Measurements from ENCODE around the gene CES3.
"Not testable (repeated sequence)": the region's sequence is repeated elsewhere in the genome, so short reads cannot be mapped to it uniquely, and the experiment has no call there.

The CES3 gene

DNA sequence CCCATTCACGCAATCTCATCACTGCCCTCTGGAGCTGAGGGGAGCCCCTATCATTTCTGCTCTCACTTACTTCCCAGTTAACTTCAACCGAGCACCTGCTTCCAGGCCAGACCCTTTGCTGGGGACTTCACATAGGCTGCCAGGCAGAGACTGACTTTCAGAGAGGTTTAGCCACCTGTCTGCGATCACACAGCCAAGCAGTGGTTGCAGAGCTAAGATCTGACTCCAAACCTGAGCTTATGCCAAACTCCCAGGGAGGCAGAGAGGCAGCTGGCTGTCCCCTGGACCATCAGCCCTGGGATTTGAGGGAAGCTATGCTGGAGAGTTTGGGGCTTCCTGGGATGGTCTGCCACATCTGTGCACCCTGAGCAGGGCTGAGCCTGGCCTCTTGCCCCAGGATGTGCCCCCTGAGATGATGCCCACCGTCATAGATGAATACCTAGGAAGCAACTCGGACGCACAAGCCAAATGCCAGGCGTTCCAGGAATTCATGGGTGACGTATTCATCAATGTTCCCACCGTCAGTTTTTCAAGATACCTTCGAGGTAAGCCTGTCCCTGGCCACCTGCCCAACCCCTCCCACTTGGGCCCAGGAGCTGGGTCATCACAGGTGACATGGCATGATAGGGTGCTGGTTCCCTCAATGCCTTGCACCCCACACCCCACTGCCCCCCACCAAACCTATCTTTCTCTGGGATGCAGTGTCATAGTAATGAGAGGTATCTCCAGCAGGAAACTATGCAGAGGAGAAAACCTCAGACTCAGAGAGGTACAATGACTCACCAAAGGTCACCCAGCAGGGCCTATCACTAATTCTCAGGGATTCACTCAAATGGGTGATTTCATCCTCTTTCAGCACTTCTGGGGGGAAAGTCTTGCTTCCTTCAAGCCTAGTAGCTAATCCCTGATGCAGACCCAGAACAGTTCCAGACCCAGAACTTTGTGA is 10.0 kb downstream of the CES3 start:
- no peak for DNase-seq (ENCODE audit: low read depth in 1 of 2, low spot score in 1 of 2)
- no peak for TF ChIP-seq JUND (IDR thresholded peaks at IDR 0.05; ENCODE audit: low read depth)
- in situ Hi-C loops (cut with HindIII; ENCODE audit: low pct_unique_long_range_greater_than_20kb, low sequenced_read_pairs) = no loop called here

DNA sequence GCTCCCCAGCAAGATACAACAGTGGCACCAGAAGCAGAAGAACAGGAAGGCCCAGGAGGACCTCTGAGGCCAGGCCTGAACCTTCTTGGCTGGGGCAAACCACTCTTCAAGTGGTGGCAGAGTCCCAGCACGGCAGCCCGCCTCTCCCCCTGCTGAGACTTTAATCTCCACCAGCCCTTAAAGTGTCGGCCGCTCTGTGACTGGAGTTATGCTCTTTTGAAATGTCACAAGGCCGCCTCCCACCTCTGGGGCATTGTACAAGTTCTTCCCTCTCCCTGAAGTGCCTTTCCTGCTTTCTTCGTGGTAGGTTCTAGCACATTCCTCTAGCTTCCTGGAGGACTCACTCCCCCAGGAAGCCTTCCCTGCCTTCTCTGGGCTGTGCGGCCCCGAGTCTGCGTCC is 11.9 kb downstream of the CES3 start:
- TF ChIP-seq JUND (IDR thresholded peaks at IDR 0.05; ENCODE audit: low read depth) = no peak
- no peak for DNase-seq (ENCODE audit: low read depth in 1 of 2, low spot score in 1 of 2)
- in situ Hi-C loops (cut with HindIII; ENCODE audit: low pct_unique_long_range_greater_than_20kb, low sequenced_read_pairs) = no loop called here

DNA sequence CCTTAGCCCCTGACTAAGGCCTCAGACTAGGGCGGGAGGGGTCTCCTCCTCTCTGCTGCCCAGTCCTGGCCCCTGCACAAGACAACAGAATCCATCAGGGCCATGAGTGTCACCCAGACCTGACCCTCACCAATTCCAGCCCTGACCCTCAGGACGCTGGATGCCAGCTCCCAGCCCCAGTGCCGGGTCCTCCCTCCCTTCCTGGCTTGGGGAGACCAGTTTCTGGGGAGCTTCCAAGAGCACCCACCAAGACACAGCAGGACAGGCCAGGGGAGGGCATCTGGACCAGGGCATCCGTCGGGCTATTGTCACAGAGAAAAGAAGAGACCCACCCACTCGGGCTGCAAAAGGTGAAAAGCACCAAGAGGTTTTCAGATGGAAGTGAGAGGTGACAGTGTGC is 12.7 kb downstream of the CES3 start:
- in situ Hi-C loops (cut with HindIII; ENCODE audit: low pct_unique_long_range_greater_than_20kb, low sequenced_read_pairs) = no loop called here
- no peak for DNase-seq (ENCODE audit: low read depth in 1 of 2, low spot score in 1 of 2)
- no peak for TF ChIP-seq JUND (IDR thresholded peaks at IDR 0.05; ENCODE audit: low read depth)

DNA sequence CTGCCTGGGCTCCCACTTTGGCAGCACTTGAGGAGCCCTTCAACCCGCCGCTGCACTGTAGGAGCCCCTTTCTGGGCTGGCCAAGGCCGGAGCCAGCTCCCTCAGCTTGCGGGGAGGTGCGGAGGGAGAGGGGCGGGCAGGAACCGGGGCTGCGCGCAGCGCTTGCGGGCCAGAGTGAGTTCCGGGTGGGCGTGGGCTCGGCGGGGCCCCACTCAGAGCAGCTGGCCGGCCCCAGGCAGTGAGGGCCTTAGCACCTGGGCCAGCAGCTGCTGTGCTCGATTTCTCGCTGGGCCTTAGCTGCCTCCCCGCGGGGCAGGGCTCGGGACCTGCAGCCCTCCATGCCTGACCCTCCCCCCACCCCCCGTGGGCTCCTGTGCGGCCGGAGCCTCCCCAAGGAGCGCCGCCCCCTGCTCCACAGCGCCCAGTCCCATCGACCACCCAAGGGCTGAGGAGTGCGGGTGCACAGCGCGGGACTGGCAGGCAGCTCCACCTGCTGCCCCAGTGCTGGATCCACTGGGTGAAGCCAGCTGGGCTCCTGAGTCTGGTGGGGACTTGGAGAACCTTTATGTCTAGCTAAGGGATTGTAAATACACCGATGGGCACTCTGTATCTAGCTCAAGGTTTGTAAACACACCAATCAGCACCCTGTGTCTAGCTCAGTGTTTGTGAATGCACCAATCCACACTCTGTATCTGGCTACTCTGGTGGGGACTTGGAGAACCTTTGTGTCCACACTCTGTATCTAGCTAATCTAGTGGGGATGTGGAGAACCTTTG is 13.3 kb downstream of the CES3 start:
- in situ Hi-C loops (cut with HindIII; ENCODE audit: low pct_unique_long_range_greater_than_20kb, low sequenced_read_pairs); DNase-seq (ENCODE audit: low read depth in 1 of 2, low spot score in 1 of 2): not testable (repeated sequence)

DNA sequence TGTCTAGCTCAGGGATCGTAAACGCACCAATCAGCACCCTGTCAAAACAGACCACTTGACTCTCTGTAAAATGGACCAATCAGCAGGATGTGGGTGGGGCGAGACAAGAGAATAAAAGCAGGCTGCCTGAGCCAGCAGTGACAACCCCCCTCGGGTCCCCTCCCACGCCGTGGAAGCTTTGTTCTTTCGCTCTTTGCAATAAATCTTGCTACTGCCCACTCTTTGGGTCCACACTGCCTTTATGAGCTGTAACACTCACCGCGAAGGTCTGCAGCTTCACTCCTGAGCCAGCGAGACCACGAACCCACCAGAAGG is 13.8 kb downstream of the CES3 start:
- DNase-seq (ENCODE audit: low read depth in 1 of 2, low spot score in 1 of 2); in situ Hi-C loops (cut with HindIII; ENCODE audit: low pct_unique_long_range_greater_than_20kb, low sequenced_read_pairs): not testable (repeated sequence)

DNA sequence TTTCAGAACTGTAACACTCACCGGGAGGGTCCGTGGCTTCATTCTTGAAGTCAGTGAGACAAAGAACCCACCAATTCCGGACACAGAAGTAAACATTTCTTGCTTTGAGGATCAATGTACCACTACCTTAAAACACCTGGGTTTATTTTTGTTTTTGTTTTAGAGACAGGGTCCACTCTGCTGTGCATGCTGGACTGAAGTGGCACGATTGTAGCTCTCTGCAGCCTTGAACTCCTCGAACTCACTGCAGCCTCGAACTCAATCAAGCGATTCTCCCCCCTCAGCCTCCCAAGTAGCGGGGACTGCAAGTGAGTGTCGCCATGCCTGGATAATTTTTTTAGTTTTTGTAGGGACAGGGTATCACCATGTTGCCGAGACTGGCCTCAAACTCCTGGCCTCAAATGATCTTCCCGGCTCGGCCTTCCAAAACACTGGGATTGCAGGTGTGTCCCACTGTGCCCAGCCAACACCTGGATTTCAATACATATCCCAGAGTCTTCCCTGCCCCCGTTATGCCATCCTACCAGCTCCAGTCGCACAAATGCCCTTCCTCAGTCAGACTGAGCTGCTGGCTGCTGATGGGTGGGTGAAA is 14.3 kb downstream of the CES3 start:
- DNase-seq (ENCODE audit: low read depth in 1 of 2, low spot score in 1 of 2) = no peak
- no peak for TF ChIP-seq JUND (IDR thresholded peaks at IDR 0.05; ENCODE audit: low read depth)
- in situ Hi-C loops (cut with HindIII; ENCODE audit: low pct_unique_long_range_greater_than_20kb, low sequenced_read_pairs) = no loop called here

DNA sequence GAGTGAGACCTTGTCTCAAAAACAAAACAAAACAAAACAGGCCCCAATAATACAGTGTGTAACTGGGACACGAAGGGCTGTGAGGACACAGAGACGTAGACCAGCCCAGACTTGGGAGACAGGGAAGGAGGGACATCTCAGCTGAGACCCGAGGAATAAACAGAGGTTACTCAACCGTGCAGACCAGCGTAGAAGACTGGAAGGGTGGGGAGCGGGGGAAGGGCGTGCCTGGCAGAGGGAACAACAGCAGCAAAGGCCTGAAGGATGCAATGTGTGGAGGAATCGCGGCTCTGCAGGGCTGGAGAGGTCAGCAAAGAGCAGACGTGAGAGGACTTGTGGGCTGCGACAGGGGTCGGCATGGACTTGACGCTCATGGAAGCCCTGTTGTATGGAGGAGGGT is 15.7 kb downstream of the CES3 start:
- TF ChIP-seq JUND (IDR thresholded peaks at IDR 0.05; ENCODE audit: low read depth) = no peak
- in situ Hi-C loops (cut with HindIII; ENCODE audit: low pct_unique_long_range_greater_than_20kb, low sequenced_read_pairs) = no loop called here
- DNase-seq (ENCODE audit: low read depth in 1 of 2, low spot score in 1 of 2) = no peak

DNA sequence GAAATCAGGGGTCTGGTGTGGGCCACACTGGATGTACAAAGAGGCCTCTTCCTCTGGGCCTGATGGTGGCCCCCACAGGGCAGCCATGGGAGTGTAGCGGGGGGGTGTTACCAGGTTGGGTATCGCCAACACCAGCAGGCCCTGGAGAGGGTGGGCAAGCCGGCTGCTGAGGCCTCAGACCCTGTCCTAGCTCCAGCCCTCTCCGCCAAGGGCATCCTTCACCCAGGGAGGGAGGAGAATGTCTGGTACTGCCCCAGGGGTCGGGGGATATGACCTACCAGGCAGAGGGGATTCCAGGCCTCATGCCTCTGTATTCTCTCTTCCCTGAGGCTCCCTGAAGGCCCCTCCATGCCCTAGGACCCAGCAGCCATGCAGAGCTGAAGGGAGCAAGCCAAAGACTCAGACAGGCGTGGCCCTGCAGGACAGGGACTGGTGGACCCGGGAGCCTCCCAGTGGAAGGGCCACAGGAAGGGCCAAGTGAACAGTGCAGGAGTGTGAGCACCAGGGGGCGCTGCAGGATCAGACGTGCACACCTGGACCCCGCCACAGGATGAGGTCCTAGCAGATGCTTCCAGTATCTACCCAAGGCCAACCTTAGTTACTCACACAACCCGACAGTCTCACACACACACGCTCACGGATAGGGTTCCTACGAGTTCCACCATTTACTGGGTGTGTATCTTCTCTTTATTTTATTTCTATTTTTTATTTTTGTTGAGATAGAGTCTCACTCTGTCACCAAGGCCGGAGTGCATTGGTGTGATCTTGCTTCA is 16.5 kb downstream of the CES3 start:
- no peak for TF ChIP-seq JUND (IDR thresholded peaks at IDR 0.05; ENCODE audit: low read depth)
- in situ Hi-C loops (cut with HindIII; ENCODE audit: low pct_unique_long_range_greater_than_20kb, low sequenced_read_pairs) = no loop called here
- peak; percentile 74 to 78 for DNase-seq (ENCODE audit: low read depth in 1 of 2, low spot score in 1 of 2)

DNA sequence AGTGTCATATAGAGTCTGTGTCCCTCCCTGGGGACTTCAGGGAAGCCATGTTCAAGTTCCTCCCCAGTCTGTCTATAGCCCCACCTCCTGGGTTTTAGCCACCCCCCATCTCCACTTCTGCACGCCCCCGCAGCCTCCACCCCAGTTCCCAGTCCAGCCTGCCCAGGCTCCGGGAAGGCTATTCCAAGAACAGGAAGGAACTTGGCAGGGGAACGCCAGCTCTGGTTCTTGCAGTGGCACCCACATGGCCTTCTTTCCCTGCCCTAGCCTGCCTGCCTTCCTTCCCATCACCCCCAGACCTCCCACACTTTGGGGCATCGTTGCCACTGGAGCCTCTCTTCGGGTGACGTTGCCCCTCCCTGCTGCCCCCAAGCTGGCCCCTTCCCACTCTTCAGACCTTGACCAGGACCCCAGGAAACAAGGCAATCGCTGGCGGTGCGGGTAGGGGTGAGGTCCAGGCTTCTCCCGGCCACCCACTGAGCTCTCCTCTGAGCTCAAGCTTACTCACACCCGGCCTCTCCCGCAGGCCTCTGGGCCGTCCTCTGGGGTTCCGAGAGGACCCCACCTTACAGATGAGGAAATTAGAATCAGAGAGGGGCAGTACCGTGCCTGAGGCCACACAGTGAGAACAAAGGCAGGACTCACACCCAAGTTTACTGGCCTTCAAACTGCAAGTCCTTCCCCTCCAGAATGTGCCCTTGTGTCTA is 18.1 kb downstream of the CES3 start:
- no peak for TF ChIP-seq JUND (IDR thresholded peaks at IDR 0.05; ENCODE audit: low read depth)
- no peak for DNase-seq (ENCODE audit: low read depth in 1 of 2, low spot score in 1 of 2)
- in situ Hi-C loops (cut with HindIII; ENCODE audit: low pct_unique_long_range_greater_than_20kb, low sequenced_read_pairs) = no loop called here

DNA sequence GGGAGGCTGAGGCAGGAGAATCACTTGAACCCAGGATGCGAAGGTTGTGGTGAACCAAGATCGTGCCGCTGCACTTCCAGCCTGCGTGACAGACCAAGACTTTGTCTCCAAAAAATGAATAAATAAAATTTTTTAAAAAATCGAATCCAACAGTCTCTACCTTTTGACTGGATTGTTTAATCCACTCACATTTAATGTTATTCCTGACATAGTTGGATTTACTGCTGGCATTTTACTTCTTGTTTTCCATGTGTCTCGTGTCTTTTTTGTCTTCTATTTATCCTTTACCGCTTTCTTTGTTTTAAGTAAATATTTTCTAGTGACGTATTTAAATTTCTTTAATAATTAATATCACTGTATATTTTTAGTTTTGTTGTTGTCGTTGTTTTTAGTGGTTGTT is 22.0 kb downstream of the CES3 start:
- no peak for DNase-seq (ENCODE audit: low read depth in 1 of 2, low spot score in 1 of 2)
- in situ Hi-C loops (cut with HindIII; ENCODE audit: low pct_unique_long_range_greater_than_20kb, low sequenced_read_pairs) = no loop called here
- no peak for TF ChIP-seq JUND (IDR thresholded peaks at IDR 0.05; ENCODE audit: low read depth)

DNA sequence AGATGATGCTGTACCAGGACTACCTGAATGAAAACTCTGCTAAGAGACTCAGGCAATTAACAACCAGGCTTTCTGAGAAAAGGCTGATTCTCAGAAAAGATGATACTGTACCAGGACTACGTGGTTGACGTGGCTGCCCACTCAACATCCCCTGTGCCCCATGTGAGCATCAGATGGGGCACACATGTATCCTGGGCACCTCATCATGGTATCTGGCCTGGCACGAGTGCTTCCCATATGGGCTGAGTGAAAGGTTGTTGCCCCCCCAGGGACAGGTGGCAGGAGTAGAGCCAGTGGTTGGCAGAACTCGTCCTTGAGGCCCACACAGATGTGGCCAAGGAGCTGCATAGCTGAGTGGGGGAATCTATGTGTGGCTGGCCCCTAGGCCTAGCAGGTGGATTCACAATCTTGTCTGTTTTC is 23.8 kb downstream of the CES3 start:
- no peak for TF ChIP-seq JUND (IDR thresholded peaks at IDR 0.05; ENCODE audit: low read depth)
- in situ Hi-C loops (cut with HindIII; ENCODE audit: low pct_unique_long_range_greater_than_20kb, low sequenced_read_pairs) = no loop called here
- no peak for DNase-seq (ENCODE audit: low read depth in 1 of 2, low spot score in 1 of 2)

DNA sequence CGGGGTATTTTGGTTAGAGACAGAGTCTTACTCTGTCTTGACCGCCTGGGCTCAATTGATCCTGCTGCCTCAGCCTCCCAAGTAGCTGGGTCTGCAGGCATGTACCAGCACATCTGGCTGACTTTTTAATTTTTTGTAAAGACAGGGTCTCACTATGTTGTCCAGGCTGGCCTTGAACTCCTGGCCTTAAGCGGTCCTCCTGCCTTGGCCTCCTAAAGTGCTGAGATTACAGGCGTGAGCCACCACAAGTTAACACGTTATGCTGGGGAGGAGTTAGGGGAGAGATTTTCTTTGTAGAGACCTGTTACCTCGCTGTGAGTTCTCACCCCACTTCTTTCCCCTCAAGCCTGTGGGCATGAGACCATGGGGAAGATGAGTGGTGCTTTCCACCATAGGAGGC is 25.5 kb downstream of the CES3 start:
- in situ Hi-C loops (cut with HindIII; ENCODE audit: low pct_unique_long_range_greater_than_20kb, low sequenced_read_pairs) = no loop called here
- no peak for TF ChIP-seq JUND (IDR thresholded peaks at IDR 0.05; ENCODE audit: low read depth)
- DNase-seq (ENCODE audit: low read depth in 1 of 2, low spot score in 1 of 2) = no peak

All from T47D (cell line).